SH-SY5Y (cell line): ENCODE results near the gene PPAN.
A peak's percentile ranks its signal among the peaks of the same experiment; 100 is the strongest.

ENCODE experiments used
- GATA2 ChIP-seq: IDR thresholded peaks from 2 replicates; pipeline ENCODE4 v1.6.1; 2011; ENCODE audit warnings: mild to moderate bottlenecking, low read depth, low read length
- GATA3 ChIP-seq: IDR thresholded peaks from 2 replicates; pipeline ENCODE4 v1.6.1; 2011; ENCODE audit warnings: low read depth, mild to moderate bottlenecking, low read length, moderate library complexity

The PPAN gene

GRCh38 chr19:10135551-10136334, 29.6 kb downstream of the PPAN start:
- TF ChIP-seq GATA3 (no peak), GATA2 (no peak)

- TF ChIP-seq GATA3 (no peak), GATA2 (no peak)
Measured at GRCh38 chr19:10136936-10137335, 30.8 kb downstream of the PPAN start.

- TF ChIP-seq GATA3 = no peak
- no peak for TF ChIP-seq GATA2
Measured at GRCh38 chr19:10137751-10138682, 31.9 kb downstream of the PPAN start.

- TF ChIP-seq GATA3 (no peak), GATA2 (peak; percentile 90)
Measured at GRCh38 chr19:10138879-10139795, 33.0 kb downstream of the PPAN start.

- TF ChIP-seq GATA2 (no peak), GATA3 (no peak)
Measured at GRCh38 chr19:10139952-10140351, 33.8 kb downstream of the PPAN start.

- no peak for TF ChIP-seq GATA2
- TF ChIP-seq GATA3 = no peak
Measured at GRCh38 chr19:10141479-10141878, 35.3 kb downstream of the PPAN start.

GRCh38 chr19:10141973-10142372, 35.8 kb downstream of the PPAN start:
- TF ChIP-seq GATA3 (no peak), GATA2 (no peak)

GRCh38 chr19:10142701-10143375, 36.7 kb downstream of the PPAN start:
- TF ChIP-seq GATA2 (no peak), GATA3 (no peak)

GRCh38 chr19:10143681-10144080, 37.5 kb downstream of the PPAN start:
- TF ChIP-seq GATA2 = no peak
- no peak for TF ChIP-seq GATA3

GRCh38 chr19:10144361-10144760, 38.2 kb downstream of the PPAN start:
- TF ChIP-seq GATA2 = no peak
- no peak for TF ChIP-seq GATA3

- no peak for TF ChIP-seq GATA2
- no peak for TF ChIP-seq GATA3
Measured at GRCh38 chr19:10145031-10145430, 38.9 kb downstream of the PPAN start.

GRCh38 chr19:10146142-10146541, 40.0 kb downstream of the PPAN start:
- no peak for TF ChIP-seq GATA3
- TF ChIP-seq GATA2 = no peak

- TF ChIP-seq GATA3 (no peak), GATA2 (no peak)
Measured at GRCh38 chr19:10149427-10149826, 43.3 kb downstream of the PPAN start.
